D721Med (cell line): ENCODE measurements around the gene STX1A.

ENCODE experiments used
- DNase-seq: peaks from one replicate; pipeline ENCODE4 v3.0.0; 2011; ENCODE audit warnings: low spot score; ENCODE audit not compliant: insufficient read length
- FAIRE-seq: peaks from 2 replicates; lab custom pipeline; 2011; peaks lifted over from hg19 to GRCh38; lab: Jason Lieb, UNC
- TF ChIP-seq, protein P1 (sequence below): IDR thresholded peaks from 2 replicates; pipeline ENCODE4 v1.5.1; 2012; ENCODE audit warnings: mild to moderate bottlenecking, control low read depth; ENCODE audit not compliant: insufficient read depth; ENCODE audit errors: missing control alignments

STX1A gene

GRCh38 chr7:73734619-73735527 is 15.4 kb upstream of the STX1A start:
- FAIRE-seq (no peak), DNase-seq (peak; percentile 80)

GRCh38 chr7:73732397-73732796 is 12.9 kb upstream of the STX1A start:
- DNase-seq (no peak), FAIRE-seq (no peak)
- TF ChIP-seq, protein P1, sequence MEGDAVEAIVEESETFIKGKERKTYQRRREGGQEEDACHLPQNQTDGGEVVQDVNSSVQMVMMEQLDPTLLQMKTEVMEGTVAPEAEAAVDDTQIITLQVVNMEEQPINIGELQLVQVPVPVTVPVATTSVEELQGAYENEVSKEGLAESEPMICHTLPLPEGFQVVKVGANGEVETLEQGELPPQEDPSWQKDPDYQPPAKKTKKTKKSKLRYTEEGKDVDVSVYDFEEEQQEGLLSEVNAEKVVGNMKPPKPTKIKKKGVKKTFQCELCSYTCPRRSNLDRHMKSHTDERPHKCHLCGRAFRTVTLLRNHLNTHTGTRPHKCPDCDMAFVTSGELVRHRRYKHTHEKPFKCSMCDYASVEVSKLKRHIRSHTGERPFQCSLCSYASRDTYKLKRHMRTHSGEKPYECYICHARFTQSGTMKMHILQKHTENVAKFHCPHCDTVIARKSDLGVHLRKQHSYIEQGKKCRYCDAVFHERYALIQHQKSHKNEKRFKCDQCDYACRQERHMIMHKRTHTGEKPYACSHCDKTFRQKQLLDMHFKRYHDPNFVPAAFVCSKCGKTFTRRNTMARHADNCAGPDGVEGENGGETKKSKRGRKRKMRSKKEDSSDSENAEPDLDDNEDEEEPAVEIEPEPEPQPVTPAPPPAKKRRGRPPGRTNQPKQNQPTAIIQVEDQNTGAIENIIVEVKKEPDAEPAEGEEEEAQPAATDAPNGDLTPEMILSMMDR = no peak

More at GRCh38 chr7:73734619-73735527, 15.4 kb upstream of the STX1A start:
- TF ChIP-seq, protein P1 = peak; percentile 90

DNA sequence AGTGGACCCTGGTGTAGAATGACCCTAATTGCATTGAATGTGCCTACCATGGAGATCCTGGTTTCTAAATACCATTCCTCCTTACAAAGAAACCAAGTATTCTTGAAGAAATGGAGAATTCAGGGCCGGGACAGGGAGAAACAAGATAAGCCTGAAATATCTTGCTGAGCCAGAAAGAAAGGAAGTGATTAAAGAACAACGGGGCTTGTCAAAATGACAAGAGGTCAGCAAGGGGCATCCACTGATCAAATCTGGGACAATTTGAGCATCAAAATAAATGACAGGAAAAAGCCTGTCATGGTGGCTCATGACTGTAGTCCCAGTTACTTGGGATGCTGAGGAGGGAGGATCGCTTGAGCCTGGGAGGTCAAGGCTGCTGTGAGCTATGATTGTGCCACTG is 11.0 kb upstream of the STX1A start:
- DNase-seq = no peak
- TF ChIP-seq, protein P1 = no peak
- no peak for FAIRE-seq

- FAIRE-seq = no peak
- no peak for DNase-seq
- TF ChIP-seq, protein P1 = no peak
Observed at GRCh38 chr7:73728551-73728950, 9.1 kb upstream of the STX1A start.

DNA sequence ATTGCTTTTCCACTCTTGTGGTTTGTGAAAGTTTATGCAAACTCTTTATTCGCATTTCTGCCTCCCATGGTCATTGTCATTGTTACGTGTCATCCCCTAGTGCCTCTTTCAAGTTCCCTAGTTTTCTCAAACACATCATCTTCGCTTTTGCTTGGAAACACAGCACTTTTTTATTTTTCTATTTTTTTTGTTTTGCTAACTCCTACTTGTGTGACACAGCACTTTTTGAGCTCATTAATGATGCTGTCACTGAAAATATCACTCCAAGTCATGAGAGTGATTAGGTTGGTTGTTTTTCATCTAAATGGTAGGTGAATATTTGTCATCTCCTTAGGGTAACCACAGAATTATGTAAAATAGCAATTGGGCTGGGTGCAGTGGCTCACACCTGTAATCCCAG is 8.5 kb upstream of the STX1A start:
- DNase-seq = no peak
- FAIRE-seq = no peak
- TF ChIP-seq, protein P1 = no peak

GRCh38 chr7:73726083-73726466 is 6.6 kb upstream of the STX1A start:
- TF ChIP-seq, protein P1 = no peak
- FAIRE-seq (no peak), DNase-seq (no peak)

DNA sequence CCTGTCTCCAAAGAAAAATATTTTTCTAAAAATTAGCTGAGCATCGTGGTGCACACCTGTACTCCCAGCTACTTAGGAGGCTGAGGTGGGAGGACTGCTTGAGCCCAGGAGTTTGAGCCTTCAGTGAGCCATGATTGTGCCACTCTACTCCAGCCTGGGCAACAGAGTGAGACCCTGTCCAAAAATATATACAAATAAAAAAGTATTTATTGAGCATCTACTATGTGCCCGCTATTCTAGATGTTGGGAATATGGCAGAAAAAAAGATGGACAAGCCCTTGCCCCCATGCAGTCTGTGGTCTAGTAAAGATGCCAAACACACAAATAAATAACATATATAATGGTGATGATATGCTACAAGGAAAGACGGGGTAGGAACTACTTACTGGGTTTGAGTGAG is 4.3 kb upstream of the STX1A start:
- TF ChIP-seq, protein P1 = no peak
- DNase-seq = no peak
- FAIRE-seq = no peak
